NCI-H2227 (cell line): Measurements from ENCODE around the gene HPSE2.

Source experiments
- DNase-seq: peaks from one replicate; lab custom pipeline; 2025; ENCODE audit not compliant: unreplicated experiment; lab: John Stamatoyannopoulos, UW

The HPSE2 gene

DNA sequence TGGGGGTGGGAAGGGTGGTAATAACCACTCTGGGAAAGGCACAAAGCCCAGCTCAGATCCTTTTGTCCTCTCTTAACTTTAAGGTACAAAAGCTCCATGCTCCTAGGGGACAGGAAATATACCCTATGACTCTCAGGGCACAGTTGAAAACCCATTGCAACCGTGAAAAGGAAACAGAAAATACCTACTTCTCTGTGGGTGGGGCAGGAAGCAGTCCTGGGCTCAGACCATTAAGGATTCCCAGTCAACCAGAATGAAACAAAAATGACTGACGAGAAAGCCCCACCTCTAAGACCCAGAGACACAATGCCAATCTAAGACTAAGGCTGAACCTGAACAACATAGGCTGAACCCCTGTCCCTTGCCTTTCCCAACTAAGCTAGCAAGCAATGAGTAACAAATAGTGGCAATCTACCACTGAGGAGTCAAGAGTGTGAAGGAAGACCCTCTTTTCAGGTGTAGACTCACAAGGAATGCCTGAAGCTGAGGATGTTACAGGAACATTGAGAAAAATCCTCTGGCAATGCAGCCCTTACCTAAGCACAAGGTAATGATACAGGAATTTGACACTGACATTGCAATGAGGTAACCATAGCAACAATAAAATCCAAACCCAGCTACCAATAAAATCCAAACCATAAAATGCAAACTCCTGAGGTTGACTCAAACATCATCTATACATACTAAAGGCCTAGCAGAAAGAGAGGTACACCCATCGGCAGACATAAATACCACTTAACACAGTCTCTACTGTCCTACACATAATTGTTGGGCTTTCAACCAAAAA is 380.1 kb downstream of the HPSE2 start:
- no peak for DNase-seq

DNA sequence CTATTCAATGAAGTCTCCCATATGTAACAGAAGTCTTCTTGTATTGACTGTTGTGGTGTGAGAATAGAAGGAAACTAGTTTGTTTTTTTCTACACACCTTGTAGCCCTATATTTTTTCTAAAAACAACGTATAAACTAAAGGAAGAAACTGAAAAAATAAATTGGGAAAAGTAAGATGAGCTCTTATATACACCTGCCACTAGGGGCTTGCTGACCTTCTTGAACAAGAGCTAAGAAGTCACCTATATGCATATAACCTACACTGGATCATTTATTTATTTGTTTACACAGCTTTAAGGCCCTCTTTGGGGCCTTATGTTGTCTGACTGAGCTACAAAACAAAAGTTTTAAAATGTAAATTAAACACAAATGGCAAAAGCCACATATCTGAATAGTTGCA is 383.0 kb downstream of the HPSE2 start:
- no peak for DNase-seq

DNA sequence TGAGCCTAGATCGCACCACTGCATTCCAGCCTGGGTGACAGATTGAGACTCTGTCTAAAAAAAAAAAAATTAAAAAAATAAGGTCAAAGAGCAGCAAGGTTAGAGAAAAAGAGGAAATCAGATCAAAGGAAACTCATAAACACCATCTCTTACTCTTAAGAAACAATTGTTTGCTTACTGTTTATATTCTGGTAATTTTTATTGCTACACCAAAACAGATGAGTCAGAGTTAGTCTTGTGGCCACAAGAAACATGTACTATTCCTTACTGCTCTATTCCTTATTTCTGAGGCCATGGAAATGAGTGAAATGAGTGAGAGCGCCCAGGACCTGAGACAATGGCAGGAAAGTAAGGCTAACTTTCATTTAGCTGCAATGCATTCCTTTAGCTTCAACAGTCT is 387.3 kb downstream of the HPSE2 start:
- DNase-seq: no peak

DNA sequence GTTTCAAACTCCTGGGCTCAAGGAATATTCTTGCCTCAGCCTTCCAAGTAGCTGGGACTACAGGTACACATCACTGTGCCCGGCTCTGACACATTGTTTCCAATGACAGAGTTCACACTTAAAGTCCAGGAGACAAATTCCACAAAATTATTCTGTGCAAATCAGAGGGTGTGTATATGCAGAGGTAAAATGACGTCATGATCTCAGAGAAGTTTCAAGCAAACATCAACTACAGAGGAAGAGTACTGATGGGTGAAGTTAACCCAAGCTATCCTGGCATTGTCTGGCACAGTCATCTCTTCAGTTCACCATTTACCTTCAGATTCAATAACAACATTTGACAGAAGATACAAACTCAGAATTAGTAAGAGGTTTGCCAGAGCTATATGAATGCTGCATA is 388.9 kb downstream of the HPSE2 start:
- no peak for DNase-seq

DNA sequence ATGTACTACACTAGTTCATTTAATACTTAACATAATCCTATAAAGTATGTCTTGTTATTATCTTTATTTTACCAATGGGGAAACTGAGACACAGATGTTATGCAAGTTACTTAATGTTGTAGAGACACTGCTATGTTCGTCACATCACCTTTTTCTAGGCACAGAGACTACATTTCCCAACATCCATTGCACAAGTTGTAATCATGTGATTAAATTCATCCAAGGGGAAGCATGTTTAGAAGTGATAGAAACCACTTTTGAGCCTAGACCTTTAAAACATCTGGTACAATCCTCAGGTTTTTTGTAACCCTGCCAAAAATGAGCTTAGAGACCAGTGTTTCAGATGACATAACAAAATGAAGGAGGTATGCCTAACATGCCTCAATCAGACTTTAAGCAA is 402.1 kb downstream of the HPSE2 start:
- no peak for DNase-seq

DNA sequence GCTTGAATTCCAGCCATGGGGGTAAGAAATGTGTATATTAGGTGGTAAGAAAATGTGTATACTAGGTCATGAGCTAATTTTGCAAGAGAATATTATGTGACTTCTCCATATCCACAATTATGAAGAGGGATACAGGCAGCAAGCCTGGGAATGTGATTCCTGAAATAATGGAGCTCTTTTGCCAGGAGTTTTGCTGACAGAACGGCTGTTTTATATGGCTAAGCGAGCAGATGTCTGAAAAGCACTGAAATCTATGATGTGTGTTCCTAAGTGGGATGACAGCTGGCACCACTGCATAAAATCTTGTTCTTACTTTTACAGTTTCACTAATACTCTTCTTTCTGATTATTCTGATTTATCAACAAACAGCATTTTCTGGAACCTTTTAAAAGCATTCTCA is 402.9 kb downstream of the HPSE2 start:
- DNase-seq: no peak

DNA sequence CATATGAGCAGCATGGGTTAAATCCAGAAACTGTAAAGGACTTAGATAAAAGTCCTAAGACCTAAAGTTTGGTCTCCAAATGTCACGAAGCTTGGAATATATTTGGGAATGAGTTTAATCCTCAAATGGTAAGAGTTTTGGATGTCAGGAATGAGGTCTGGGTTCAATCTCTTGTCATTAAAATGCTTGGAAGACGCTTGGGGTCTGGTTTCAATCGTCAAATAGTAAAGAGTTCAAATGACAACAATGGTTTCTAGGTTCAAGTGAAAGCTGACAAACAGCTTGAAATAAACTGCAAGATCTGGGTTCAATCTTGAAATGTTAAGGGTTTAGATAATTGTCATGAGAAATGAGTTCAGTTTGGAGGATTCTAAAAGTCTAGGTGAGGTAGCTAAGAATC is 403.5 kb downstream of the HPSE2 start:
- DNase-seq: no peak

DNA sequence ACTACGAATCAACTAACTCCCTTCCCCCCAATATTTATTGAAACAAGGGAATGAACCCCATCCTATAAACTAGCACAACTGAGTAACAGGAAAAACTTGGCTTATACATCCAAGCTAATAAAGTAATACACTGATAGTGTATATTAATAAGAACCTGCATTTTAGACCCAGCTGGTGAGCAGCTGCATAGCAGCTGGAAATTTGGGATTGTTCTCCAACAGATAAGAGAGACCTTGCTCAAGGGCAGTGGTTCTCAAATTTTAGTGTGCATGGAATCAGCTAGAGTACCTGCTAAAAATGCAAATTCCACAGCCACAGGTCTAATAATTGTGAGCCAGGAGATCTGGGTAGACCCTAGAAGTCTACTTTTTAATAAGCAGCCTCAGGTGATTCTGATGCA is 404.3 kb downstream of the HPSE2 start:
- DNase-seq: no peak

DNA sequence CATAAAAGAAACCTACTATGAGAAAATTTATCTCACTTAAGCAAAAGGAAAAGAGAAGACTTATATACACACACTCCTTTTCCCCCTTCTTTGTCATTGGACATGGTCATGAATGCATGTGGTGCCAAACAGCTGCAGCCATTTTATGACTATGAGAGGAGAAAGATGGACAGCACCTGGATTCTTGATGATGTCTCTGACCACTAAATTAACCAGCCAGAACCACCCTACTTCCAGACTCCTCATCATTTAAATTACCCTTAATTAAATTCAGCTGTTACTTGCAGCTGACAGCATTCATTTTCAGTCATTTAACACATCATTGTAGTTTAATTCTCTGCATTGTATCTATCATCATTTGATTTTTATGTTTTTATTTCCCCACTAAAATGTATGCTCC is 409.9 kb downstream of the HPSE2 start:
- no peak for DNase-seq

DNA sequence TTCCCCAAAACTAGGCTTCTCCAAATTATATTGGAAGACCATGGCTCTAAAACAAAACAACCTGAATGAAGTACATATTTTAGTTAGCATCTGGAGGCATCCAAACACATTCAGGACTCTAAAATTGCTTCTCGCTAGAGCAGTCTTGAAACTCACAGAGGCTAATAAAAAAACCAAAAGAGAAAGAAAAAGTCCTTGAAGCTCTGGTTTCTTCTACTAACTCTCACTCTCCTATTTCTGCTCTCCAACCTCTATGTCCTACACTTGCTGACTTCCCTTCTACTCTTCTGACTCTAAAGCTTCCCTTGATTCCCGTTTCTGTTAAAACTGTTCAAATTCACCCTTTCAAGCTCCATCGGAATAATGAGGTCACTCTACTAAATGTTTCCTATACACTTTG is 418.3 kb downstream of the HPSE2 start:
- DNase-seq: no peak

DNA sequence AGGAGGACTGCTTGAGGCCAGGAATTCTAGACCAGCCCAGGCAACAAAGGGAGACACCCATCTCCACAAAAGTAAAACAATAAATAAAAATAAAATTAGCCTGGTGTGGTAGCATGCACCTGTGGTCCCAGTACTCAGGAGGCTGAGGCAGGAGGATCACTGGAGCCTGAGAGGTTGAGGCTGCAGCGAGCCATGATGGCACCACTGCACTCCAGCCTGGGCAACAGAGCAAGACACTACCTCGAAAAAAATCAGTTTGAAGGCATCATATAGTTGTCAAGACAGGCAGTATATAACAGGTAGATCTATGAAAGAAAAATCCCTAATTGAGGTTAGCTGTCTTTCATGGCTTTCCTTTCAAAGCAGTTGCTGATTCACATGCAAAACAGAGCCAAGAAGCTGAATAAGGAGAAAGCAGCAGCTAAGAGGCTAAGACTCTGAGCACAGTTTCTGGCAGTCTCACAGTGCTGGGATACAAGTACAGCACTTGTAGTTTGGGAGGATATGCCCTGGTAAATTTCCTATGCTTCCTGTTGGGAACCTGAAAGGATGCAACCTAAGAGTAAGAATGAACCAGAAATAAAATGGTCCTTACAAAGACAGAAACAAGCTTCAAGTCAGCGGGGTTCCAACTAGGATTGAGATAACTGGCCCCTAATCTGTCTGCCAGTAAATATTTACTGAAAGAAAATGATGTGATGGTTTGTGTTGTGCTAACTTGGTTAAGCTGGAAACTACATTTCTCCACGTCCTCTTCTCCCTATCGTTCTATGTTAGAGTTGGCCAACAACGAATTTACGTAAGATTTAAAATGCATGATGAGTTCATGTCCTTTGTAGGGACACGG is 420.4 kb downstream of the HPSE2 start:
- DNase-seq: no peak

DNA sequence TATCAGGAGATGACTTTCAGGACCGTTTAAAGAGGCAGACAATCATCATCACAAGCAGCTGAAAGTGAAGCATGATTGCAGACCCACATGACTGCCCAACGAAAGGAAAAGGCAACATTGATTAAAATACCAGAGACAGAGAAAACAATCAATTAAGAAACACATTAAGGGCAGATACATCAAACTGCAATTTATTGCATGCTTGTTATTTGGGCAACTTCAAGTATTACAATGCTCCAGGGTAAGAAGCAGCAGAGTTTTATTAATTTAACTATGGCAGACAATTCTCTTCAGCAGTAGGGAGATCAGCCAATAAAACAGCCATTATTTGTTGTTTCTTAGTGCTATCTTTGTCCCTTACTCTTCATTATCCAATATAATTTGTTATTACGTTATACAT is 421.2 kb downstream of the HPSE2 start:
- no peak for DNase-seq

DNA sequence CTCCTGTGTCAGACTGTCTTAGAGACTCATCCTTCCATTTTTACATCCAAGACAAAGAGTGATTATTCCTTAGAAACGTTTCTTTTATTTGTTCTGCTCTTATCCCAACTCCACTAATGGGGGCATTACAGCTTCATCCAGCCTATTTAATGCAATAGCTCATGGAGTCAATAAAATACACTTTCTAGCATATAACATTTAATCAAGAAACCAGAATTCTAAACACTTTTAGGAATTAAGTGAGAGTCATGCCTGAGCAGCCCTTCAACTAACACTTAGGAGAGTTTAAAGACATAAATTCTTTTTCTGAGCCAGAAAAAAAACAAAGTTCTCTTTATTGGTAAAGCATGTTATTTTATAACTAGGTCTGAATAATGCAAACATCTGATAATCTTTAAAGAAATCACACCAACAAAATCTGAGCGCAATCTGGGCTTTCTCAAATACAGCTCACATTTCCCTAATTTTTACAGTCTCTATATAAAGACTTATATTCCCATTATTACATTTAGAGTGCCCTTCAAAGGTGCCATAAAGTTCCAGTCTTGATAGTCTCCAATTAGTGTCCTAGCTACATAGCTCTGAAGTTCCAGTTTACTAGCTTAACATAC is 427.3 kb downstream of the HPSE2 start:
- no peak for DNase-seq

DNA sequence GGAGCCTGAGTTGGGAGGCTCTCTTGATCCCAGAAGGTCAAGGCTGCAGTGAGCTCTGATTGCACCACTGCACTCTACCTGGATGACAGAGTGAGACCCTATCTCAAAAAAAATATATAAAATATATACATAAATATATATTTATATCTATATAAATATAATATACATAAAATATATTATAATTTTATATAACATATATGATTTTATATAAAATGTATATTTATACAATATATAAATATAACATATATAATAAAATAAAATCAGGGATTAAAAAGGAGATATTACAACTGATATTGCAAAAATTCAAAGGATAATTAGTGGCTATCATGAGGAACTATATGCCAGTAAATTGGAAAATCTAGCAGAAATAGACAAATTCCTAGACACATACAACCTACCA is 435.4 kb downstream of the HPSE2 start:
- no peak for DNase-seq

DNA sequence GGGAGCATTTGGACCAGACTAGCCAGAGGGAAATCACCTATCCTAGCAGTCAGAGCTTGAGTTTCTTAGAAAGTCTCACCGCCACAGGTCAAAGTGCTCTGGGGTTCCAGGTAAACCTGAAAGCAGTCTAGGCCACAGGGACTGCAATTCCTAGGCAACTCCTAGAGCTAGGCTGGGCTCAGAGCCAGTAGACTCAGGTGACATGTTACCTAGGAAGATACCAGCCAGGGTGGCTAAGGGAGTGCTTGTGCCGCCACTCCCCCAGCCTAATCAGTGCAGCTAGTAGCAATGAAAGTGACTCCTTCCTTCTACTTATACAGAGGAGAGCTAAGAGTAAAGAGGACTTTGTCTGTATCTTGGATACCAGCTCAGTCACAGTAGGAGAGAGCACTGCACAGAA is 440.2 kb downstream of the HPSE2 start:
- DNase-seq: no peak

DNA sequence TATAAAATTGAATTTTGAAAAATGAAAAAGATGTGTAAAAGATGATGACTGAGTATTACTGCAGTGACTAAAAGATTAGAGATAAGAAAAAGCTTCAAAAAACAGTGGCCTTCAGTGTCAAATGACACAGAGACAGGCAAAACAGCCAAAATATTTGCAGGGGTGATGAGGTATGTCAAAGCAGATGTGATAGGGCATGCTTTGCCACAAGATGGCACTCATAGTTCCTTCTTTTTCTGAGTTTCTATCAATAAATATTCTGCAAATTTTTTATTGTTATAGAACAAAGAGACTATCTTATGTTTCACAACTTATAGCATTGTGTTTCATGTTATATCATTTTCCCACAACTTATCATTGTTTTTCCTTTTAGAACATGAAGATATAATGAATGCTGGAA is 444.8 kb downstream of the HPSE2 start:
- DNase-seq: no peak

DNA sequence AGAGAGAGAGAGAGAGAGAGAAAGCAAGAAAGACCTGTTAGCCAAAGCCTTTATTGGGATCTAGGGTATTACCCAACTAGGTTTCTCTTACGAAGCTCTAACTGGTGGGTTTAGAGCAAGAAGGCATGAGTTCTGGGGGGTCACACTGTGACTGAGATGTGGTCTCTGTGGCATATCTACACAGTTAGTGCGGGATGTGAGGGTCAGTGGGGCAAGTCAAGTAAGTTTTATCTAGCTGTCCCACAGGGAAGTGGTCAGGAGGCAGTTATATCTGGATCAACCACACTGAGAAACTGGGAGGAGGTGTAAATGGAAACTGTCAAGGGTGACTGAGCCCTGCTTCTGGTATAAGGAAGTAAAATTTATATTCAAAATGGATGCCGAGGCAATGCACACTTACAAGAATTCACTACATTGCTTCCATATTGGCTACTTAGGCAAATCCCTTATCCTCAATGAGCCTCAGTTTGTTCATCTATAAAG is 457.3 kb downstream of the HPSE2 start:
- DNase-seq: no peak

DNA sequence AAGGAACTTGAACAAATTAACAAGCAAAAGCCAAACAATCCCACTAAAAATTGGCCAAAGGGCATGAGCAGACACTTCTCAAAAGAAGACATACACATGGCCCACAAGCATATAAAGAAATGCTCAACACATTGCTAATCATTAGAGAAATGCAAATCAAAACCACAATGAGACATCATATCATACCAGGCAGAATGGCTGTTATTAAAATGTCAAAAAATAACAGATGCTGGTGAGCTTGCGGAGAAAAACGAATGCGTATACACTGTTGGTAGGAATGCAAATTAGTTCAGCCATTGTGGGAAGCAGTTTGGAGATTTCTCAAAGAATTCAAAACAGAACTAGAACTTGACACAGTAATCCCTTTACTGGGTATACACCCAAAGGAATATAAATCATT is 477.2 kb downstream of the HPSE2 start:
- DNase-seq: no peak

DNA sequence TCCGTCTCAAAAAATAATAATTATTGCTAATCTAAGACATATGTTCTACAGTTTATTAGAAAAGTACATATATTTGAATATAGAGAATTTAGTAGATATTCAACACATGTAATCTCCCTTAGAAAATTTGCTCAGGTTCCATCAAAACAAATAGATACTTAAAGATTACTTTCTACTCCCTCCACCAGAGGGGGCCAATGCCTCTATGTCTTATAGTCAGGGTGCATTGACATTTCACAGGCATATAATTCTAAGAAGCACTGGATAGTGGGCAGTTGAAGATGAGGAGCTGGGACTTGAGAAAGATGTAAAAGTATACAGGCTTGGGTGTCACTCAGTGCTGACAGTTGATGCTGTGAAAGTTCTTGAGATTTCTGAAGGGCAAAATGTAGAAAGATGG is 487.4 kb downstream of the HPSE2 start:
- no peak for DNase-seq

DNA sequence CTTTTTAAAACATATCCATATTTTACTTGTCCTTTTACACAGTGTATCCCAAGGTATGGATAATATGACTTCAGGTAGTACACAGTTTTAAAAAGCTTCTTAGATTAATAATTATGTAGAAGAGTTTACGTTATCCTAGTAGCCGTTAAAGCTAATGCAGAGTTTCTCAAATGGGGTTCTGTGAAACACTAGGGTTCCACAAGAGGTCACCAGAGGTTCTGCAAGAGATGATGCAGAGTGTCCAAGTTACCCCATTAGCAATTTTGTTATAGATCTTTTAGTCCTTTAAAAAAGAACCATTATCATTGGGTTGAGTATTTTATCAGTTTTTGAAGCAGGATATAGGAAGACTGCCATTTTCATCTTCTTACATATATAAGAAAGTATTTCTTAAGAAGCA is 490.0 kb downstream of the HPSE2 start:
- DNase-seq: no peak

DNA sequence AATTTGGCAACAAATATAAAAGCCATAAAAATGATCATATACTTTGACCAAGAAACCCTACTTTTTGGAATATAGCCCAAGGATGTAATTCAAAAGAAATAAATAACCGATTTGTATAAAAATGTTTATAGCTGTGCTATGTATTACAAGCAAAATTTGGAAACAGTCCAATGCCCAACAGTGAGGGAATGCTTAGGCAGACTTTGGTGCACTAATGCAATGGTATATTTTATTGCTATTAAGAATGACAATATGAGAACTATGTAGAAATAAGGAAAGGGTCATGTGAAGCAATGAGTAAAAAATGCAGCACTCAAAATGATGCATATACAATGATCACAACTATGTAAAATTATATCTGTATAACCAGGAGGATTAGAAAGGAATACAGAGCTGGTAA is 515.1 kb downstream of the HPSE2 start:
- no peak for DNase-seq

DNA sequence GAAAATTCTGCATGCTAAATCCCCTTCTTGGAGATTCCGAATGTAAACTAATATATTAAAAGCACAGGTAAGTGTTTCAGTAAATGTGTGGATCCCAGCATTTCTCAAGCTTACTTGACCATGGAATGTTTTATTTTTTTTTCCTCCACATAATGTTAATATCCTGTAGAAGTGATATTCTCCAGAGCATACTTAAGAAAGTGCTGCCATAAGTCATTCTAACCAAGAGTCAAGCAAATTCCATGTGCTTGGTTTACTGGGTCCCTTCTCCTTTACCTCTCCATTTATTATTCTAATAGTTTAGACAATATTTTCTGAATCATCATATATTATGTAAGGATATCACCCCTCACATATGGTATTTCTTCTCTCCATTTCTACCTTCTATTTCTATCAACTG is 522.1 kb downstream of the HPSE2 start:
- no peak for DNase-seq
